ENCODE measurements around the gene FBXO31. TPM values are rescaled to one million over a fixed set of nuclear protein-coding genes. Genes with fewer than 3 reads are reported as not detected.

FBXO31 gene
- total RNA-seq, 2 donors from 2014 or later, result 57.9 to 161 TPM

DNA sequence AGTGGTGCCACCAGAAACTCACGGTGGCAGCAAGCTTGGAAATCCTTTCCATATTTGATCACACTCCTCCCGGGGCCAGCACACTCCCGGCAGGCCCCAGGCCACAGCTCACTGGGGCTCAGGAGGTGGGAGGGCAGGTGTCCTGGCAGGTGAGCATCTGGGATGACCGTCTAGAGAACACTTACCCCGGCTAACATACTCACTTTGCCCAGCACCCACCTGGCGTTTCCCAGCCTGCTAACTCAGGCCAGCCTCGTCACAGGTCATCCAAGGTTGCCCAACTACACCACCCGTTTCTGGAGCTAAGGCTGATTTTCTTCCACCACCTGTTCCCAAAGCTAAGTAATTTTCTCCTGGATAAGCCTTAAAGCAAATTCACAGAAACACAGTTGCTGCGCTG lies 24.9 kb downstream of the FBXO31 start:
- Histone ChIP-seq H3K4me1 (ENCODE audit: control insufficient read depth in 1 of 2, low read depth in 2 of 2) (peaks cover 2 to 6% of the 10 kb centered on the region in 2 donors), H3K27me3 (replicated peaks; ENCODE audit: insufficient read depth) (no peaks in the 10 kb centered on the region), H3K9me3 (no peaks in the 10 kb centered on the region), H3K27ac (no peak overlapping the region), H3K36me3 (peaks cover 29% of the 10 kb centered on the region), H3K4me3 (no peak overlapping the region)
- ATAC-seq (ENCODE audit: insufficient number of reproducible peaks, low FRiP score, low read depth) (no peak), DNase-seq (ENCODE audit: low spot score) (no peak)
- TF ChIP-seq, protein P1, sequence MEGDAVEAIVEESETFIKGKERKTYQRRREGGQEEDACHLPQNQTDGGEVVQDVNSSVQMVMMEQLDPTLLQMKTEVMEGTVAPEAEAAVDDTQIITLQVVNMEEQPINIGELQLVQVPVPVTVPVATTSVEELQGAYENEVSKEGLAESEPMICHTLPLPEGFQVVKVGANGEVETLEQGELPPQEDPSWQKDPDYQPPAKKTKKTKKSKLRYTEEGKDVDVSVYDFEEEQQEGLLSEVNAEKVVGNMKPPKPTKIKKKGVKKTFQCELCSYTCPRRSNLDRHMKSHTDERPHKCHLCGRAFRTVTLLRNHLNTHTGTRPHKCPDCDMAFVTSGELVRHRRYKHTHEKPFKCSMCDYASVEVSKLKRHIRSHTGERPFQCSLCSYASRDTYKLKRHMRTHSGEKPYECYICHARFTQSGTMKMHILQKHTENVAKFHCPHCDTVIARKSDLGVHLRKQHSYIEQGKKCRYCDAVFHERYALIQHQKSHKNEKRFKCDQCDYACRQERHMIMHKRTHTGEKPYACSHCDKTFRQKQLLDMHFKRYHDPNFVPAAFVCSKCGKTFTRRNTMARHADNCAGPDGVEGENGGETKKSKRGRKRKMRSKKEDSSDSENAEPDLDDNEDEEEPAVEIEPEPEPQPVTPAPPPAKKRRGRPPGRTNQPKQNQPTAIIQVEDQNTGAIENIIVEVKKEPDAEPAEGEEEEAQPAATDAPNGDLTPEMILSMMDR (IDR thresholded peaks at IDR 0.05), result no peak

DNA sequence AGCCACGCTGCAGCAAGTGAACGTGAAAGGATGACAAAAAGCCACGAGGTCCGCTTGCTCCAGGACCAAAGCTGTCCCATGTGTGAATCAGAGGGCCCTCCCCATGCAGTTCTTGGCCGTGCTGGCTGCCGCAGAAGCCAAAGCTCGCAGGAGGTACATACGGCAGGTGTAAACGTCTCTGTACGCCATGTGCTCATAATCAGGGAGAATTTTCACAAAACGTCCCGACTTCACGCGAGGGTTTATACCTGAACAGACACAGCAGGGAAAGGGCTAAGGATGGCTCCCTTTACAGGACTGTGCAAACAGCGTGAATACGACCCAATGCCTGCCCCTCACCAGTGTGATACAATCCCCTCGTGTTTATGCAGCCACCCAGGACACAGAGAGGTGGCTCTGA lies 25.3 kb downstream of the FBXO31 start:
- H3K27ac ChIP-seq, result no peak overlapping the region
- H3K4me3 ChIP-seq, result no peak overlapping the region
- TF ChIP-seq, protein P1 (IDR thresholded peaks at IDR 0.05), result no peak
- no peak for ATAC-seq (ENCODE audit: insufficient number of reproducible peaks, low FRiP score, low read depth)
- H3K36me3 ChIP-seq, result peaks cover 29% of the 10 kb centered on the region
- H3K27me3 ChIP-seq (replicated peaks; ENCODE audit: insufficient read depth), result no peaks in the 10 kb centered on the region
- DNase-seq (ENCODE audit: low spot score), result no peak
- no peaks in the 10 kb centered on the region for H3K9me3 ChIP-seq
- peaks cover 0 to 2% of the 10 kb centered on the region in 2 donors for H3K4me1 ChIP-seq (ENCODE audit: control insufficient read depth in 1 of 2, low read depth in 2 of 2)

DNA sequence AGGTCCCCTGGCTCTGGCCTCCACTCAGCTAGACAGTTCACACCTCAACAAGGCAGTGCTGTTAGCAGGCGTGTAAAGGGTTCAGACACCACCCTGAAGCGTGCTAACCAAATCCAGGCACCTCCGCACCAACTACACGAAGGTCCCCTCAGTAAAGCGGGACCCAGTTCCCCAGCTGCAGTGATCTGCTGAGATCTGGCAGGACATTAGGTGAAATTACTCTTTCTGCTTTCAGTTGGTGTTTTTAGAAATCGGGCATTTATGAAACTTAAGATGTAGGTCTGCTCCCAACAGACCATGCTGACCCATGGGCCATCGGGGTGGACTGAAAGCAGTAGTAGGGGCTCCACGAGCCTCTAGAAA lies 27.1 kb downstream of the FBXO31 start:
- H3K36me3 ChIP-seq, result peaks cover 25% of the 10 kb centered on the region
- H3K9me3 ChIP-seq, result no peaks in the 10 kb centered on the region

DNA sequence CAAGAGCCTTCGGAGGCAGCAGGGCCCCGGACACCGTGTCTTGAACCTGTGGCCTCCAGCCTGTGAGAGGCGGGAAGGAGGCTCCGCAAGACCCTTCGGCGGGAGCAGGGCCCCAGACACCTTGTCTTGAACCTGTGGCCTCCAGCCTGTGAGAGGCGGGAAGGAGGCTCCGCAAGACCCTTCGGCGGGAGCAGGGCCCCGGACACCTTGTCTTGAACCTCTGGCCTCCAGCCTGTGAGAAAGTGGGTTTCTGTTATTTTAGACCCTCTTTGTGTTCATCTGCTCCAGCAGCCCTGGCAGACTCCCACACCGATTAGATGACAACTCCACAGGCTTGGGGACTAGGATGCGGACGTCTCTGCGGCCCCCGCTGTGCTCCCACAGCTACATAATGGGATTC lies 30.0 kb downstream of the FBXO31 start:
- no peak overlapping the region for H3K4me3 ChIP-seq
- H3K9me3 ChIP-seq, result no peaks in the 10 kb centered on the region
- peaks cover 12% of the 10 kb centered on the region for H3K36me3 ChIP-seq
- DNase-seq (ENCODE audit: low spot score), result no peak
- peaks cover 4 to 18% of the 10 kb centered on the region in 2 donors for H3K4me1 ChIP-seq (ENCODE audit: control insufficient read depth in 1 of 2, low read depth in 2 of 2)
- H3K27me3 ChIP-seq (replicated peaks; ENCODE audit: insufficient read depth), result no peaks in the 10 kb centered on the region
- no peak for ATAC-seq (ENCODE audit: insufficient number of reproducible peaks, low FRiP score, low read depth)
- no peak overlapping the region for H3K27ac ChIP-seq
- TF ChIP-seq, protein P1 (IDR thresholded peaks at IDR 0.05), result no peak

More for the DNA sequence above, 27.1 kb downstream of the FBXO31 start:
- Histone ChIP-seq H3K4me1 (ENCODE audit: control insufficient read depth in 1 of 2, low read depth in 2 of 2) (peaks cover under 1 to 6% of the 10 kb centered on the region in 2 donors), H3K4me3 (no peak overlapping the region), H3K27ac (no peak overlapping the region), H3K27me3 (replicated peaks; ENCODE audit: insufficient read depth) (no peaks in the 10 kb centered on the region)
- TF ChIP-seq, protein P1 (IDR thresholded peaks at IDR 0.05), result no peak
- ATAC-seq (ENCODE audit: insufficient number of reproducible peaks, low FRiP score, low read depth), result no peak
- DNase-seq (ENCODE audit: low spot score), result no peak

DNA sequence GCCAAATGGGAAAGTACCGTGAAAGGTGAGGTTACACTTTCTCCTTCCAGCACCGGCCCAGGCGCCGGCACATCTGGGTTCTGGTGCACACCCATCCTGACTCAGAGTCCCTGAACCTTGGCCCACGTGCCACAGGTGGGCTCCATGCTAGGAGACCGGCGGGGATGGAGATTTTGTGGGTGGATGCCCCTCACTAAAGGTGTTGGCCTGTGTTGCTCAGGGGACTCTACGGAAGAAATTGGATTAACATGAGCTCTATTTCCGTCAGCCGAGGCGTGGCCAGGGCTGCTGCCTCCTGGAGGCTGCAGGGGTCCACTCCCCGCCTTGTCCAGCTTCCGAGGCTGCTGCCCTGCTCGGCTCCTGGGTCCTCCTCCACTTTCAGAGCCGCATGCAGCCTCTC lies 30.8 kb downstream of the FBXO31 start:
- no peak for ATAC-seq (ENCODE audit: insufficient number of reproducible peaks, low FRiP score, low read depth)
- no peaks in the 10 kb centered on the region for H3K9me3 ChIP-seq
- TF ChIP-seq, protein P1 (IDR thresholded peaks at IDR 0.05), result no peak
- peaks cover 4 to 18% of the 10 kb centered on the region in 2 donors for H3K4me1 ChIP-seq (ENCODE audit: control insufficient read depth in 1 of 2, low read depth in 2 of 2)
- no peaks in the 10 kb centered on the region for H3K27me3 ChIP-seq (replicated peaks; ENCODE audit: insufficient read depth)
- peaks cover 4% of the 10 kb centered on the region for H3K36me3 ChIP-seq
- H3K4me3 ChIP-seq, result no peak overlapping the region
- DNase-seq (ENCODE audit: low spot score), result no peak
- H3K27ac ChIP-seq, result no peak overlapping the region

All from thoracic aorta (tissue), 2 donors.